Loucy (cell line): Measurements from ENCODE around the gene CREB3L2.

ENCODE experiments used
- CTCF ChIP-seq: fragments of 200-600 bp; sonication (generic); conservative IDR thresholded peaks from 2 replicates; pipeline ENCODE4 v1.5.1; 2014; ENCODE audit warnings: mild to moderate bottlenecking, antibody characterized with exemption, low read length
- EZH2phosphoT487 ChIP-seq: fragments of 200-600 bp; IDR thresholded peaks from 2 replicates; pipeline ENCODE4 v1.6.1; 2018; ENCODE audit warnings: antibody characterized with exemption, mild to moderate bottlenecking, moderate library complexity, borderline replicate concordance

- TF ChIP-seq CTCF = no peak
- no peak for TF ChIP-seq EZH2phosphoT487
Measured at GRCh38 chr7:138032770-138033169, 30.9 kb upstream of the CREB3L2 start.
